Right atrium auricular region (tissue), 2 donors: Measurements from ENCODE around the gene KHDC1. TPM values are rescaled to one million over a fixed set of nuclear protein-coding genes. Genes with fewer than 3 reads are reported as not detected.
"Not testable (repeated sequence)": the region's sequence is repeated elsewhere in the genome, so short reads cannot be mapped to it uniquely, and the experiment has no call there.

Experiments
- DNase-seq: peaks from one replicate; pipeline ENCODE4 v3.0.0-alpha.2; 2019; ENCODE audit warnings: low spot score
- H3K27ac ChIP-seq, 2 donors: fragments of 200-600 bp; sonication (generic); 1 replicate in 1 of 2; 2 replicates in 1 of 2; pipeline ENCODE4 v1.5.1; 2016 to 2019
- H3K27me3 ChIP-seq, 2 donors: fragments of 200-600 bp; sonication (generic); one replicate each; pipeline versions ENCODE4 v1.5.1 to v1.6.0; 2017 to 2019
- H3K36me3 ChIP-seq: fragments of 200-600 bp; sonication (generic); one replicate; pipeline ENCODE4 v1.5.1; 2016
- H3K4me1 ChIP-seq, 2 donors: fragments of 200-600 bp; sonication (generic); one replicate each; pipeline versions ENCODE4 v1.5.1 to v1.6.0; 2017 to 2019
- H3K4me3 ChIP-seq, 2 donors: fragments of 200-600 bp; sonication (generic); 1 replicate in 1 of 2; 2 replicates in 1 of 2; pipeline ENCODE4 v1.5.1; 2017 to 2019; ENCODE audit warnings: mild to moderate bottlenecking in 1 of 2, moderate library complexity in 1 of 2
- H3K9me3 ChIP-seq, 2 donors: fragments of 200-600 bp; sonication (generic); one replicate each; pipeline ENCODE4 v1.5.1; 2019
- total RNA-seq, 2 donors: library from RNA; depleted of rRNA; stranded (reverse); fragments of >200 nt; gene quantifications; one replicate each; pipeline ENCODE4 v1.1.0, GENCODE V29; 2016
- TF ChIP-seq, protein P1 (sequence below), 2 donors: fragments of 200-600 bp; sonication (generic); IDR thresholded peaks; one replicate each; pipeline ENCODE4 v1.5.1; 2019; ENCODE audit warnings: antibody characterized with exemption in 2 of 2

KHDC1 gene
- total RNA-seq, 2 donors from 2014 or later = 1.8 to 4.8 TPM

DNA sequence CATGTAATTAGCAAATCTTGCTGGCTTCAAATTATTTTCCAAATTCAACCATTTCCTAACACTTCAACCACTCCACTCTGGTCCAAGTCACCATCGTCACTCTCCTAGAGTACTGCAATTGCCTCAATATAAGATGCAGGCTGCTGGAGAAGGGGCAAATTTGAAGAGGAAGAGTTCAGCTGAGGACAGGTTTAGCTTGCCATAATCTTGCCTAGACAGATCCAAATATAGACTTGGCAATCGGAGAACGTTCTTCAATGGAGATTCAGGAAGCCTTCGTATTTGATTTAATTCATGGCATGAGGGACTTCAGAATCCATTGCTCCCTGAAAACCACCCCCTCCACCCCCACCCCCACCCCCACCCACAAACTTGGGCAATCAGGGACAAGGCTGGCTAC lies 22.3 kb downstream of the KHDC1 start:
- Histone ChIP-seq H3K4me3 (no peak overlapping the region), H3K4me1 (no peaks in the 10 kb centered on the region), H3K36me3 (no peaks in the 10 kb centered on the region), H3K27ac (no peak overlapping the region), H3K27me3 (no peaks in the 10 kb centered on the region), H3K9me3 (no peaks in the 10 kb centered on the region)
- no peak for DNase-seq
- TF ChIP-seq, protein P1, sequence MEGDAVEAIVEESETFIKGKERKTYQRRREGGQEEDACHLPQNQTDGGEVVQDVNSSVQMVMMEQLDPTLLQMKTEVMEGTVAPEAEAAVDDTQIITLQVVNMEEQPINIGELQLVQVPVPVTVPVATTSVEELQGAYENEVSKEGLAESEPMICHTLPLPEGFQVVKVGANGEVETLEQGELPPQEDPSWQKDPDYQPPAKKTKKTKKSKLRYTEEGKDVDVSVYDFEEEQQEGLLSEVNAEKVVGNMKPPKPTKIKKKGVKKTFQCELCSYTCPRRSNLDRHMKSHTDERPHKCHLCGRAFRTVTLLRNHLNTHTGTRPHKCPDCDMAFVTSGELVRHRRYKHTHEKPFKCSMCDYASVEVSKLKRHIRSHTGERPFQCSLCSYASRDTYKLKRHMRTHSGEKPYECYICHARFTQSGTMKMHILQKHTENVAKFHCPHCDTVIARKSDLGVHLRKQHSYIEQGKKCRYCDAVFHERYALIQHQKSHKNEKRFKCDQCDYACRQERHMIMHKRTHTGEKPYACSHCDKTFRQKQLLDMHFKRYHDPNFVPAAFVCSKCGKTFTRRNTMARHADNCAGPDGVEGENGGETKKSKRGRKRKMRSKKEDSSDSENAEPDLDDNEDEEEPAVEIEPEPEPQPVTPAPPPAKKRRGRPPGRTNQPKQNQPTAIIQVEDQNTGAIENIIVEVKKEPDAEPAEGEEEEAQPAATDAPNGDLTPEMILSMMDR (IDR thresholded peaks at IDR 0.05) = no peak

DNA sequence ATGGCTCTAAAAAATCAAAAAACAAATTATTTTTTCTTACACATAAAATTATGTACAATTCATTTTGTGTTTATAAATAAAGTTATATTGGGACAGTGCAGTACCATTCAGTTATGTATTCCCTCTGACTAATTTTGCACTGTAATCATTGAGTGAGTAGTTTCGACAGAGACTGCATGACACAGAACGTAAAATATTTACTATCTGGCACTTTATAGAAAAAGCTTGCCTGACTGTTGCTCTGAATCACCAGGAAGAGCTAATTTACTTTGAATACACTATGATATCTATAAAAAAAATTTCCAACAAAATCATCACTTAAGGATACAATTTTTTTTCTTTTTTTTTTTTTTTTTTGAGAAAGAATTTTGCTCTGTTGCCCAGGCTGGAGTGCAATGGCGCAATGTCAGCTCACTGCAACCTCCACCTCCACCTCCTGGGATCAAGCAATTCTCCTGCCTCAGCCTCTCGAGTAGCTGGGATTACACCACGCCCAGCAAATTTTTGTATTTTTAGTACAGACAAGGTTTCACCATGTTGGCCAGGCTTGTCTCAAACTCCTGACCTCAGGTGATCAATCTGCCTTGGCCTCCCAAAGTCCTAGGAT lies 26.7 kb downstream of the KHDC1 start:
- no peak overlapping the region for H3K27ac ChIP-seq
- no peaks in the 10 kb centered on the region for H3K27me3 ChIP-seq
- H3K4me1 ChIP-seq = no peaks in the 10 kb centered on the region
- H3K9me3 ChIP-seq = no peaks in the 10 kb centered on the region
- no peak for DNase-seq
- TF ChIP-seq, protein P1 (IDR thresholded peaks at IDR 0.05) = no peak
- H3K36me3 ChIP-seq = no peaks in the 10 kb centered on the region
- H3K4me3 ChIP-seq = no peak overlapping the region

DNA sequence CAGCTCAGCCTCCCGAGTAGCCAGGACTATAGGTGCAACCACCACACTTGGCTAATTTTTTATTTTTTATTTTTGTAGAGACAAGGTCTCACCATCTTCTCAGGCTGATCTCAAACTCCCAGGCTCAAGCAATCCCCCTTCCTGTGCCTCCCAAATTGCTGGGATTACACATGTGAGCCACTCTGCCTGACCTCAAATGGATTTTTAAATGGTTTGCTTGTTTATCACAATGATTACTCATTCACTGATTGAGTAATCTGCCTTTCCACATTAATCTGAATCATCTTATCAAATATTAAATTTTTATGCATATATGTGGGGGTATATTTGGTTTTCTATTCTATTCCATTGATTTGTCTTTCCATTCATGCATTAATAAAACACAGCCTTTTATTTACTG lies 28.3 kb downstream of the KHDC1 start:
- no peaks in the 10 kb centered on the region for H3K36me3 ChIP-seq
- DNase-seq = peak; percentile 5
- H3K27me3 ChIP-seq = no peaks in the 10 kb centered on the region
- no peaks in the 10 kb centered on the region for H3K4me1 ChIP-seq
- H3K9me3 ChIP-seq = no peaks in the 10 kb centered on the region
- no peak overlapping the region for H3K4me3 ChIP-seq
- TF ChIP-seq, protein P1 (IDR thresholded peaks at IDR 0.05) = no peak
- H3K27ac ChIP-seq = no peak overlapping the region

DNA sequence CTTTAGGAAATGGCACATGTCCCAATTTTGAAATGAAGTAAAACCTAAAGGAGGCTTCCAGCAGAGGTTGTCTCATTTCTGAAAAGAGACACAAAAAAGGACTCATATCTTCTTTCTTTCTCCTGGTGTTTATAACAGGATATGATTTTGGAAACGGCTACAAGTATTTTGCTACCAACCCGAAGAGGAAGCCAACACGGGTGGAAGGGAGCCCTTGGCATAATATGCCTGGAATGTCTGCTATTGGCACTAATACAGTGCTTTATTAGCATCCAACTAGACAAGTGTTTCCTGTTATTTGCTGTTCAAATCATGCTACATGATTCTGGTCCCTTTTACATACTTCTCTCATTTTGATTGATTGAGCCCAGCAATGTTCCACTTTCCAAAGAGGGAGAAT lies 29.0 kb downstream of the KHDC1 start:
- H3K4me1 ChIP-seq, H3K4me3 ChIP-seq, H3K36me3 ChIP-seq, H3K27ac ChIP-seq, H3K9me3 ChIP-seq, H3K27me3 ChIP-seq: not testable (repeated sequence)
- DNase-seq = peak; percentile 16

GRCh38 chr6:73233048-73233447 lies 29.9 kb downstream of the KHDC1 start:
- TF ChIP-seq, protein P1 (IDR thresholded peaks at IDR 0.05) = no peak
- Histone ChIP-seq H3K4me1 (no peaks in the 10 kb centered on the region), H3K9me3 (no peaks in the 10 kb centered on the region), H3K27me3 (no peaks in the 10 kb centered on the region), H3K36me3 (no peaks in the 10 kb centered on the region), H3K27ac (no peak overlapping the region), H3K4me3 (no peak overlapping the region)
- peak; percentile 32 for DNase-seq

GRCh38 chr6:73231986-73232391 lies 31.0 kb downstream of the KHDC1 start:
- Histone ChIP-seq H3K4me1 (no peaks in the 10 kb centered on the region), H3K27ac (no peak overlapping the region), H3K4me3 (no peak overlapping the region), H3K27me3 (no peaks in the 10 kb centered on the region), H3K36me3 (no peaks in the 10 kb centered on the region), H3K9me3 (no peaks in the 10 kb centered on the region)
- TF ChIP-seq, protein P1 (IDR thresholded peaks at IDR 0.05) = no peak
- DNase-seq = peak; percentile 5
